ENCODE measurements around the gene MRPL46. TPM values are rescaled to one million over a fixed set of nuclear protein-coding genes. Genes with fewer than 3 reads are reported as not detected.

MRPL46 gene
- total RNA-seq, 4 donors from 2014 or later = 36.2 to 48.9 (median 44.6) TPM

DNA sequence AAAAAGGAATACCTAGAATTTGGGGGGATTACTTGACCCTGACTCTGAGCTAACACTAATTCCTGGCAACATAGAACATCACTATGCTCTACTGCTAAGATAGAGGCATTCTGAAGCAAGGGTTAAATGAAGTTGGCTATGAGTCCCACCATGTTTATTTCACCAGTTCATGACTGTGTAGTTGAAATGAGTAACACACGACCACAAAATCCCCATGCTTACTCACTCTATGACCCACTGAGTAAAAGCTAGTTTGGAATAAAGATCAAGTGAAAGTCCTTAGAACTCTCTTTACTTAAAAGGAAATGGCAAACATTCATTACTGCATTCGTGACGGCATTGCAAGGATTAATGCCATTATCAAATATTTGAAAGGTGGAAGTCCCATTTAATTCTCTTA is 47.4 kb downstream of the MRPL46 start:
- ATAC-seq = no peak
- H3K9me3 ChIP-seq = no peaks in the 10 kb centered on the region

More for the DNA sequence above, 47.4 kb downstream of the MRPL46 start:
- Histone ChIP-seq H3K4me3 (no peak overlapping the region), H3K36me3 (no peaks in the 10 kb centered on the region), H3K27me3 (peaks cover 0 to 2% (median 0%) of the 10 kb centered on the region in 3 donors), H3K27ac (no peak overlapping the region), H3K4me1 (no peaks in the 10 kb centered on the region)
- intact Hi-C loops (cut with DNase I; ENCODE audit: low total_unique reads) = no loop called here
- DNase-seq = no peak
- TF ChIP-seq, protein P1, sequence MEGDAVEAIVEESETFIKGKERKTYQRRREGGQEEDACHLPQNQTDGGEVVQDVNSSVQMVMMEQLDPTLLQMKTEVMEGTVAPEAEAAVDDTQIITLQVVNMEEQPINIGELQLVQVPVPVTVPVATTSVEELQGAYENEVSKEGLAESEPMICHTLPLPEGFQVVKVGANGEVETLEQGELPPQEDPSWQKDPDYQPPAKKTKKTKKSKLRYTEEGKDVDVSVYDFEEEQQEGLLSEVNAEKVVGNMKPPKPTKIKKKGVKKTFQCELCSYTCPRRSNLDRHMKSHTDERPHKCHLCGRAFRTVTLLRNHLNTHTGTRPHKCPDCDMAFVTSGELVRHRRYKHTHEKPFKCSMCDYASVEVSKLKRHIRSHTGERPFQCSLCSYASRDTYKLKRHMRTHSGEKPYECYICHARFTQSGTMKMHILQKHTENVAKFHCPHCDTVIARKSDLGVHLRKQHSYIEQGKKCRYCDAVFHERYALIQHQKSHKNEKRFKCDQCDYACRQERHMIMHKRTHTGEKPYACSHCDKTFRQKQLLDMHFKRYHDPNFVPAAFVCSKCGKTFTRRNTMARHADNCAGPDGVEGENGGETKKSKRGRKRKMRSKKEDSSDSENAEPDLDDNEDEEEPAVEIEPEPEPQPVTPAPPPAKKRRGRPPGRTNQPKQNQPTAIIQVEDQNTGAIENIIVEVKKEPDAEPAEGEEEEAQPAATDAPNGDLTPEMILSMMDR (IDR thresholded peaks at IDR 0.05 in 4 of 5, conservative IDR thresholded peaks at IDR 0.05 in 1 of 5) = no peak
- no peak for TF ChIP-seq POLR2A (IDR thresholded peaks at IDR 0.05)
- in situ Hi-C loops (cut with MboI; ENCODE audit: low sequenced_read_pairs in 4 of 4) = loop anchor here in 1 of 4 donors (10.0 kb wide), 1 partner anchor 75 kb away; no protein-coding TSS in a partner anchor

Other genes with a start within 250 kb of the MRPL46 start
- 1 to 10 TPM in 1 of 4 donors, under 1 TPM in 3; 0.61 to 2.7 (median 0.77) TPM for gene NTRK3, start 210.6 kb downstream of the MRPL46 start, total RNA-seq
- 10 to 100 TPM; 33.5 to 47.8 (median 45.2) TPM for gene MRPS11, start 320 bp upstream of the MRPL46 start, total RNA-seq
- 1 to 10 TPM; 4.1 to 8.4 (median 6.4) TPM for gene DET1, start 79.3 kb upstream of the MRPL46 start, total RNA-seq
- gene AEN, start 154.0 kb upstream of the MRPL46 start, total RNA-seq = 10 to 100 TPM; 16.1 to 19.2 (median 17.3) TPM
- 1 to 10 TPM; 1.2 to 9.2 (median 1.6) TPM for gene ISG20, start 171.6 kb upstream of the MRPL46 start, total RNA-seq

All from gastrocnemius medialis (tissue), 4 donors.